ENCODE measurements around the gene RAB11FIP3.

RAB11FIP3 gene, protein sequence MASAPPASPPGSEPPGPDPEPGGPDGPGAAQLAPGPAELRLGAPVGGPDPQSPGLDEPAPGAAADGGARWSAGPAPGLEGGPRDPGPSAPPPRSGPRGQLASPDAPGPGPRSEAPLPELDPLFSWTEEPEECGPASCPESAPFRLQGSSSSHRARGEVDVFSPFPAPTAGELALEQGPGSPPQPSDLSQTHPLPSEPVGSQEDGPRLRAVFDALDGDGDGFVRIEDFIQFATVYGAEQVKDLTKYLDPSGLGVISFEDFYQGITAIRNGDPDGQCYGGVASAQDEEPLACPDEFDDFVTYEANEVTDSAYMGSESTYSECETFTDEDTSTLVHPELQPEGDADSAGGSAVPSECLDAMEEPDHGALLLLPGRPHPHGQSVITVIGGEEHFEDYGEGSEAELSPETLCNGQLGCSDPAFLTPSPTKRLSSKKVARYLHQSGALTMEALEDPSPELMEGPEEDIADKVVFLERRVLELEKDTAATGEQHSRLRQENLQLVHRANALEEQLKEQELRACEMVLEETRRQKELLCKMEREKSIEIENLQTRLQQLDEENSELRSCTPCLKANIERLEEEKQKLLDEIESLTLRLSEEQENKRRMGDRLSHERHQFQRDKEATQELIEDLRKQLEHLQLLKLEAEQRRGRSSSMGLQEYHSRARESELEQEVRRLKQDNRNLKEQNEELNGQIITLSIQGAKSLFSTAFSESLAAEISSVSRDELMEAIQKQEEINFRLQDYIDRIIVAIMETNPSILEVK

DNA sequence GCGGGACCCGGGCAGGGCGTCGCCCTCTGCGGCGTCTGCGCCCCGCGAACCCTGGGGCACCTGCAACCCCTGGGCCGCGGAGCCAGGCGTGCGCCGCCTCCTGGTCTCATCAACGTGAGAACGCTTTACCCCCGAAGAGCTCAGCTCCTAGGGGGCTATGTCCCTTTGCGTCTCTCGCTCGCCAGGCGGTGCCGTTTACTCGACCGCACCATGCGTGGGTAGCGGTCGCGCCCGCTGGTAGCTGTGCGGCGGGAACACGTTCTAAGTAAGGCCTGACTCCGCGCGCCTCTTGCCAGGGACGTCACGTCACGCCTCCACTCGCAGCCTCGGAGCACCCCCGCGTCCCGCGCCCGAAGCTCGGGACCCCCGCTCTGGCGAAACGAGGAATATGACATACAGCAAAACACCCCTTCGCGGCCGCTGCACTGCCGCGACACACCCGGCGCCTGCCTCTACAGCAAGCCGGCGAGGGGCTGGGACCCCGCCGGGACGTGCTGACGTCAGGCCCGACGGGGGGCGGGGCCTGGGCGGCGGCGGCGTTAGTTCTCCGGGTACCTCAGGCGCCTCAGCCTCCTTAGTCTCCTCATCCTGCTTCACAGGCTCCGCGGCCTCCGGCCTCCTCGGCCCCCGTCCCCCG is at the start of gene RAB11FIP3:
Gene RAB11FIP3, plus strand, starts transcription at position 568 of the 637 bp plus-strand sequence. CDS start 358 bp downstream, outside the sequence.
- TF ChIP-seq ZFX (IDR thresholded peaks at IDR 0.05), result no peak
- TF ChIP-seq, protein P1, sequence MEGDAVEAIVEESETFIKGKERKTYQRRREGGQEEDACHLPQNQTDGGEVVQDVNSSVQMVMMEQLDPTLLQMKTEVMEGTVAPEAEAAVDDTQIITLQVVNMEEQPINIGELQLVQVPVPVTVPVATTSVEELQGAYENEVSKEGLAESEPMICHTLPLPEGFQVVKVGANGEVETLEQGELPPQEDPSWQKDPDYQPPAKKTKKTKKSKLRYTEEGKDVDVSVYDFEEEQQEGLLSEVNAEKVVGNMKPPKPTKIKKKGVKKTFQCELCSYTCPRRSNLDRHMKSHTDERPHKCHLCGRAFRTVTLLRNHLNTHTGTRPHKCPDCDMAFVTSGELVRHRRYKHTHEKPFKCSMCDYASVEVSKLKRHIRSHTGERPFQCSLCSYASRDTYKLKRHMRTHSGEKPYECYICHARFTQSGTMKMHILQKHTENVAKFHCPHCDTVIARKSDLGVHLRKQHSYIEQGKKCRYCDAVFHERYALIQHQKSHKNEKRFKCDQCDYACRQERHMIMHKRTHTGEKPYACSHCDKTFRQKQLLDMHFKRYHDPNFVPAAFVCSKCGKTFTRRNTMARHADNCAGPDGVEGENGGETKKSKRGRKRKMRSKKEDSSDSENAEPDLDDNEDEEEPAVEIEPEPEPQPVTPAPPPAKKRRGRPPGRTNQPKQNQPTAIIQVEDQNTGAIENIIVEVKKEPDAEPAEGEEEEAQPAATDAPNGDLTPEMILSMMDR (conservative IDR thresholded peaks at IDR 0.05), result no peak; the same call in 1 of the 2 replicates
- H3K27ac ChIP-seq, result peak within 1 kb of the TSS; percentile 65

DNA sequence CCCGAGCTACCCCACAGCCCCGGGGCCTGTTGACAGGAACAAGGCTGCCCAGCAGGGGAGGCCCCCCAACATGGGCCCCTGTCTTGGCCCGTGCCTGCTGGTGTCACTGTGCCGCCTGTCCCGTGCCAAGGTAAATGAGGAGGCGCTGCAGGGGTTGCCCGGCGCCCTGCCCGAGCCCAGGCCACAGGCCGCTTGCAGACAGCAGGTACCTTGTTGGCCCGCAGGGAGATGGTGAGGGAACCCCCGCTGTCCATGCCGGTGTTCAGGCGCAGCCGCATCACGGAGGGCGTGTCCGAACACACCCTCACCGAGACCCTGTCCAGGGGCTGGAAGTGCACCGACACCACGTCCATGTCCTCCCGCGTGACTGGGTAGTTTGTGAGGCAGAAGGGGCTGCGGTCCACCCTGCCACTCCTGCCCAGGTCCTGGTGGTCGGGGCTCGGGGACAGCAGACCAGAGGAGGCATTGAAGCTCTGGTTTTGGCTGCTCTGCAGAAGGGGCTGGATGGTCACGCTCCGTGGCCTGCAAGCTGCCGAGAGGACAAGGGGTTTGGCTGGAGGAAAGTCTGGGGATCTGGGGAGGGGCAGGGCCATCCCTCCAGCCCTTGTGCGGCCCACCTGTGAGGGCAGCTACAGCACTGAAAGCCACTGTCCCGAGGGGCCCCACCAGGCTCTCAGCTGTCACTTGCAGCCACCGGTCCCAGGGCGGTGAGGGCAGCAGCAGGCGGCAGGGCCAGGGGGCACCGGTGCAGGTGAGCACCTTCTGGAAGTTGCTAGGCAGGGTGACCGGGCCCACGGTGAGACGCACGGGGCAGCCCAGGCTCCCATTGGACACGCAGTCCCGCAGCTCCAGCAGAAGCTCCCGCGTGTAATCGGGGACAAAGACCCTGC is 49.3 kb upstream of the RAB11FIP3 start:
- no peak overlapping the region for H3K27ac ChIP-seq
- TF ChIP-seq, protein P1 (conservative IDR thresholded peaks at IDR 0.05), result no peak
- TF ChIP-seq ZFX (IDR thresholded peaks at IDR 0.05), result no peak

DNA sequence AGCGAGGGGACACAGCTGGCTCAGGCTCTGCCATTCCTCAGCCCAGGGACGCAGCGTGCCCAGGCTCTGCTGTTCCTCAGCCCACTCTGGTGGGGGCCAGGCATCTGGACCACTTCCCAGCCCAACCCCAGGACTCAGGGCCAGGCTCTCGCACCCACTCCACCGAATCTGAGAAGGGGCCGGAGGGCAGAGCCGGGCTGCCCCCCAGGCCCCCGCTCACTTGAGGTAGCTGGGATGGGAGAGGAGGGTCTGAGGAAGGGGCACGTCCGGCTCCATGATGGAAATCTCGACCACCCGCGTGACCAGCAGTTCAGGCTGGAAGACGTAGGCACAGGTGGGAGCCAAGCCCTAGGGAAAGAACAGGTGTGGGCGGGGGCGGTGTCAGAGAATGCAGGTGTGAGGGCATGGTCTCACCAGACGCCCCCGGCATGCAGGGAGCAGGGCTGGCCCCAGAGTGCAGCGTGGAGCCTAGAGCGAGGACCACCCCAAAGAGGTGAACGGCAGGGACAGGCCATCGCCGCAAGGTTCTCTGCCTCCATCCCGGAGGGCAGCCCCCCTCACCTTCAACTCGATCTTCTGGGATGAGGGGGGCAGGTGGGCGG is 48.5 kb upstream of the RAB11FIP3 start:
- no peak overlapping the region for H3K27ac ChIP-seq
- no peak for TF ChIP-seq ZFX (IDR thresholded peaks at IDR 0.05)
- TF ChIP-seq, protein P1 (conservative IDR thresholded peaks at IDR 0.05), result no peak

DNA sequence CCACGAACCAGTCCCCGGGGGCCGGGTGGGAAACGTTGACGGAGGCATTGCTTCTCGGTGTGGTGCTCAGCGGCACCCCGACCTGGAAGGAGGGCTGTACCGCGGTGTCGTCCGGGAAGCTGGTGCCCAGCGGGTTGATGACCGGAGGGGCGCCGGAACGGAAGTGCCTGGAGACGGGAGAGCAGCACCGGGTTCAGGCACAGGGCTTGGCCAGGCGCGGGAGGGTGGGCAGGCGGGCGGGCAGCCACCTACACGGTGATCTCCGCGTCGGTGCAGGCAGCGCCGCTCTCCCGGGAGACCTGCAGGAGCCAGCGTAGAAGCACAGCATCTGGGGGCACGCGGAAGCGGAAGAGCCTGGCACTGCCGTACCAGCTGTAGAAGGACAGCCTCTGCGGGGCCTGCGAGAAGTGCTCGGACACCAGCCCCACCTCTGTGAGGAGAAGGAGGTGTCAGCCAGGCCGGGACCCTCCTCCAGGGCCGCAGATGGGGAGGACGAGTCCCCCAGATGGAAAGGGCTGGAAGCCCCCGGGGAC is 48.0 kb upstream of the RAB11FIP3 start:
- TF ChIP-seq, protein P1 (conservative IDR thresholded peaks at IDR 0.05), result no peak
- TF ChIP-seq ZFX (IDR thresholded peaks at IDR 0.05), result no peak

DNA sequence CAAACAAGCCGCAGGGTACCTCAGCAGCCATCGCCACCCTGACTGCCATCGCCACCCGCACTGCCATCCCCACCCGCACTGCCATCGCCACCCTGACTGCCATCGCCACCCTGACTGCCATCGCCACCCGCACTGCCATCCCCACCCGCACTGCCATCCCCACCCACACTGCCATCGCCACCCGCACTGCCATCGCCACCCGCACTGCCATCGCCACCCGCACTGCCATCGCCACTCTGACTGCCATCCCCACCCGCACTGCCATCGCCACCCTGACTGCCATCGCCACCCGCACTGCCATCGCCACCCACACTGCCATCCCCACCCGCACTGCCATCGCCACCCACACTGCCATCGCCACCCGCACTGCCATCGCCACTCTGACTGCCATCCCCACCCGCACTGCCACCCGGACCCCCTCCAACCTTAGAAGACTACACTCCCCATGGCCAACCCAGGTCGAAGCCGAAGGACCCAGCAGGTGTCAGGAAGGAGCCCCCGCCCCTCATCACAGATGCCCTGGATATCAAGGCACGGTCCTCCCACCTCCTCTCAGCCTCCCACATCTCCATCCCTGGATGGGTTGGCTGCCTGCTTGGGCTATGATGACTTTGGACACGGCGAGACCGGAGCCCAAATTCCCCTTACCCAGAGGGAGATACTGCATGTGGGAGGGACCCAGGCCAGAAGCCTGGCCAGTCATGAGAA is 47.2 kb upstream of the RAB11FIP3 start:
- peak overlapping the region; percentile 99 for H3K27ac ChIP-seq

More for the DNA sequence above, 48.0 kb upstream of the RAB11FIP3 start:
- H3K27ac ChIP-seq, result no peak overlapping the region

DNA sequence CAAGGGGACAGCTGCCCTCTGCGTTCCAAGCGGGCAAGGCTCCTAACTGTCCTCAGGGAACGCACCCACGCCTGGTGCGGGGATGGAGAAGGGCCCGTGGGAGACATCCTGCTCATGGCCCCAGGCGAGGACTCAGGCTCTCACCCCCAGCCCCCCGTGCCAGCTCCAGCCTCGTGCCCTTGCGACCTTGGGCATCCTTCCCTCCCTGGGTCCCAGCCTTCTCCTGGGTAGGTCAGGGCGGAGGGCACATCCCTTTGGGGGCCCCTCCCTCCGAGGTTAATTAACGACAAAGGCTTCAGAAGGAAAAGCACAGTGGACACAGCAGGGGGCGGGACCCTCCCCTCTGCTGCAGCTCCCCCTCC is 46.6 kb upstream of the RAB11FIP3 start:
- no peak for TF ChIP-seq ZFX (IDR thresholded peaks at IDR 0.05)
- TF ChIP-seq, protein P1 (conservative IDR thresholded peaks at IDR 0.05), result no peak
- peak overlapping the region; percentile 99 for H3K27ac ChIP-seq

Data from C4-2B (cell line).